Neural cell (in vitro differentiated cells): Measurements from ENCODE around the gene OLFM4. TPM values are rescaled to one million over a fixed set of nuclear protein-coding genes. Genes with fewer than 3 reads are reported as not detected.

Experiments
- H2AFZ ChIP-seq: fragments of 200-600, 300-800 bp; sonication (generic), shearing (Covaris generic); 2 replicates; pipeline ENCODE4 v1.6.0; 2014; ENCODE audit warnings: low read depth, mild to moderate bottlenecking, antibody characterized with exemption, low read length, moderate library complexity
- H3F3A ChIP-seq: fragments of 200-600 bp; shearing (Covaris generic); 2 replicates; pipeline ENCODE4 v1.6.1; 2016; ENCODE audit warnings: mild to moderate bottlenecking, moderate library complexity, mixed read lengths, antibody characterized with exemption, low read length; ENCODE audit not compliant: insufficient read depth, poor library complexity, severe bottlenecking
- H3K27ac ChIP-seq: fragments of 200-600, 300-800 bp; sonication (generic), shearing (Covaris generic); 2 replicates; pipeline ENCODE4 v1.5.1; 2014; ENCODE audit warnings: mild to moderate bottlenecking, low read length, moderate library complexity
- H3K27me3 ChIP-seq: fragments of 300-800, 200-600 bp; sonication (generic), shearing (Covaris generic); 2 replicates; pipeline ENCODE4 v1.6.0; 2014; ENCODE audit warnings: mild to moderate bottlenecking, low read depth, low read length, moderate library complexity; ENCODE audit not compliant: insufficient read depth
- H3K36me3 ChIP-seq: fragments of 300-800, 200-600 bp; sonication (generic), shearing (Covaris generic); 2 replicates; pipeline ENCODE4 v1.5.1; 2014; ENCODE audit warnings: mild to moderate bottlenecking, antibody characterized with exemption, low read length, moderate library complexity; ENCODE audit not compliant: insufficient read depth
- H3K4me2 ChIP-seq: fragments of 300-800, 200-600 bp; sonication (generic), shearing (Covaris generic); 2 replicates; pipeline ENCODE4 v1.6.0; 2014; ENCODE audit warnings: mild to moderate bottlenecking, low read length
- H3K4me3 ChIP-seq: fragments of 300-800, 200-600 bp; sonication (generic), shearing (Covaris generic); 2 replicates; pipeline ENCODE4 v1.5.1; 2014; ENCODE audit warnings: mild to moderate bottlenecking, low read length, moderate library complexity
- H3K79me2 ChIP-seq: fragments of 200-600 bp; shearing (Covaris generic); replicated peaks from 2 replicates; pipeline ENCODE4 v1.6.0; 2014; ENCODE audit warnings: mild to moderate bottlenecking, low read length, moderate library complexity; ENCODE audit not compliant: insufficient read depth
- H3K9ac ChIP-seq: fragments of 300-800, 200-600 bp; sonication (generic), shearing (Covaris generic); 2 replicates; pipeline ENCODE4 v1.6.1; 2016; ENCODE audit warnings: mild to moderate bottlenecking, low read length, mixed read lengths
- H3K9me2 ChIP-seq: fragments of 200-600 bp; shearing (Covaris generic); 2 replicates; pipeline ENCODE4 v1.6.1; 2016; ENCODE audit warnings: mild to moderate bottlenecking, low read length, mixed read lengths; ENCODE audit not compliant: insufficient read depth
- H3K9me3 ChIP-seq: fragments of 200-600, 300-800 bp; sonication (generic), shearing (Covaris generic); 2 replicates; pipeline ENCODE4 v1.6.1; 2016; ENCODE audit warnings: mild to moderate bottlenecking, mixed run types, low read length, moderate library complexity, mixed read lengths
- H4K20me1 ChIP-seq: fragments of 200-600 bp; shearing (Covaris generic); 2 replicates; pipeline ENCODE4 v1.6.1; 2016; ENCODE audit warnings: mild to moderate bottlenecking, mixed run types; ENCODE audit not compliant: insufficient read depth
- CTCF ChIP-seq: fragments of 450-650 bp; IDR thresholded peaks from 2 replicates; pipeline ENCODE4 v1.5.1; 2014; ENCODE audit warnings: antibody characterized with exemption, mild to moderate bottlenecking, moderate library complexity; ENCODE audit not compliant: poor library complexity, severe bottlenecking
- EP300 ChIP-seq: fragments of 450-650 bp; conservative IDR thresholded peaks from 2 replicates; pipeline ENCODE4 v1.6.1; 2014; ENCODE audit warnings: antibody characterized with exemption, mild to moderate bottlenecking, moderate library complexity; ENCODE audit not compliant: poor library complexity, severe bottlenecking
- EZH2 ChIP-seq: fragments of 200-600, 300-800 bp; shearing (Covaris generic), sonication (generic); IDR thresholded peaks from 2 replicates; pipeline ENCODE4 v1.6.1; 2014; ENCODE audit warnings: antibody characterized with exemption, low read length, borderline replicate concordance, mild to moderate bottlenecking; ENCODE audit not compliant: insufficient read depth, poor library complexity, severe bottlenecking
- MXI1 ChIP-seq: fragments of 450-650 bp; conservative IDR thresholded peaks from 2 replicates; pipeline ENCODE4 v1.6.1; 2014; ENCODE audit warnings: antibody characterized with exemption, mild to moderate bottlenecking; ENCODE audit not compliant: poor library complexity, severe bottlenecking
- POLR2AphosphoS5 ChIP-seq: IDR thresholded peaks from 2 replicates; pipeline ENCODE4 v1.6.1; 2012
- RAD21 ChIP-seq: fragments of 450-650 bp; conservative IDR thresholded peaks from 2 replicates; pipeline ENCODE4 v1.6.1; 2014; ENCODE audit warnings: antibody characterized with exemption, mild to moderate bottlenecking, moderate library complexity
- REST ChIP-seq: IDR thresholded peaks from 2 replicates; pipeline ENCODE4 v1.6.1; 2012; ENCODE audit warnings: borderline replicate concordance
- SMC3 ChIP-seq: fragments of 450-650 bp; conservative IDR thresholded peaks from 2 replicates; pipeline ENCODE4 v1.6.1; 2014; ENCODE audit warnings: antibody characterized with exemption, mild to moderate bottlenecking, moderate library complexity; ENCODE audit not compliant: poor library complexity
- TAF1 ChIP-seq: IDR thresholded peaks from 2 replicates; pipeline ENCODE4 v1.6.1; 2012; ENCODE audit warnings: low read depth
- polyA plus RNA-seq: library from polyadenylated mRNA; depleted of rRNA; stranded (reverse); fragments of >200 nt; gene quantifications from 2 replicates; pipeline ENCODE4 v1.2.3, GENCODE V29; 2014

Gene OLFM4
- polyA plus RNA-seq, 1 donor from 2014 or later = 0.46 TPM

GRCh38 chr13:53090461-53090860 lies 61.8 kb downstream of the OLFM4 start:
- no peaks in the 10 kb centered on the region for H4K20me1 ChIP-seq
- H3F3A ChIP-seq = no peaks in the 10 kb centered on the region
- H3K36me3 ChIP-seq = no peaks in the 10 kb centered on the region
- no peaks in the 10 kb centered on the region for H3K27me3 ChIP-seq
- H3K4me3 ChIP-seq = no peak overlapping the region
- no peaks in the 10 kb centered on the region for H3K79me2 ChIP-seq
- no peak overlapping the region for H3K9ac ChIP-seq
- no peaks in the 10 kb centered on the region for H3K9me3 ChIP-seq
- TF ChIP-seq CTCF (no peak), SMC3 (no peak)
- no peak overlapping the region for H3K4me2 ChIP-seq
- no peak overlapping the region for H3K27ac ChIP-seq
- no peak overlapping the region for H2AFZ ChIP-seq
- no peaks in the 10 kb centered on the region for H3K9me2 ChIP-seq

GRCh38 chr13:53092931-53093330 lies 64.3 kb downstream of the OLFM4 start:
- TF ChIP-seq TAF1 (no peak), RAD21 (no peak), POLR2AphosphoS5 (no peak), CTCF (no peak), SMC3 (no peak), EP300 (no peak), EZH2 (no peak), REST (no peak), MXI1 (no peak)
- Histone ChIP-seq H3K36me3 (no peaks in the 10 kb centered on the region), H3K4me2 (no peak overlapping the region), H2AFZ (no peak overlapping the region), H3K4me3 (no peak overlapping the region), H3K9ac (no peak overlapping the region), H3K79me2 (no peaks in the 10 kb centered on the region), H4K20me1 (no peaks in the 10 kb centered on the region), H3K9me3 (no peaks in the 10 kb centered on the region), H3K27me3 (no peaks in the 10 kb centered on the region), H3F3A (no peaks in the 10 kb centered on the region), H3K27ac (no peak overlapping the region), H3K9me2 (no peaks in the 10 kb centered on the region)
